GM18951 (cell line): ENCODE measurements around the gene GPR55.

Experiments used
- POLR2A ChIP-seq: IDR thresholded peaks from 4 replicates; pipeline ENCODE4 v1.6.1; 2011; ENCODE audit warnings: mild to moderate bottlenecking; ENCODE audit not compliant: insufficient read length, insufficient read depth; ENCODE audit errors: extremely low read depth
- in situ Hi-C: fragments of 300-500 bp; cut with MboI; formaldehyde crosslinking; loops from one replicate; pipeline ENCODE4 v1.12.0; 2022; ENCODE audit warnings: low sequenced_read_pairs, mixed read lengths, inconsistent platforms; ENCODE audit not compliant: unreplicated experiment

Gene GPR55

DNA sequence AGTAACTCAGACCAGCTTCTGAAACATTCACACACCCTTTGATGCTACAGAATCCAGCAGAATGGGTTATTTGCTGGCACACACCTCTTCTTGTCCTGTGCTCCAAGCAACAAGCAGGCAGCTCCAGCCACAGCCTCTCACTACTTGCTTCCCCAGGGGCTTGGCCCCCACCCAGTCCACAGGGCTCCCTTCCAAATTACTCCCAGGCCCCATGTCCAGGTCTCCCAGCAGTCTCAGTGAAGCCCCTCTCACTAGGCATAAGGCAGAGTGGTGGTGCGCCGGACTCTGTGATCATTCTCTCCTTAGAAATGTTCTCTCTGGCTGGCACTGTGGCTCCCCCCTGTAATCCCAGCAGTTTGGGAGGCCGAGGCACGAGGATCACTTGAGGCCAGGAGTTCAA, 34.4 kb downstream of the GPR55 start:
- in situ Hi-C loops, result no loop called here
- no peak for TF ChIP-seq POLR2A

GRCh38 chr2:230889911-230890601, 35.0 kb downstream of the GPR55 start:
- TF ChIP-seq POLR2A, result no peak
- in situ Hi-C loops, result no loop called here

DNA sequence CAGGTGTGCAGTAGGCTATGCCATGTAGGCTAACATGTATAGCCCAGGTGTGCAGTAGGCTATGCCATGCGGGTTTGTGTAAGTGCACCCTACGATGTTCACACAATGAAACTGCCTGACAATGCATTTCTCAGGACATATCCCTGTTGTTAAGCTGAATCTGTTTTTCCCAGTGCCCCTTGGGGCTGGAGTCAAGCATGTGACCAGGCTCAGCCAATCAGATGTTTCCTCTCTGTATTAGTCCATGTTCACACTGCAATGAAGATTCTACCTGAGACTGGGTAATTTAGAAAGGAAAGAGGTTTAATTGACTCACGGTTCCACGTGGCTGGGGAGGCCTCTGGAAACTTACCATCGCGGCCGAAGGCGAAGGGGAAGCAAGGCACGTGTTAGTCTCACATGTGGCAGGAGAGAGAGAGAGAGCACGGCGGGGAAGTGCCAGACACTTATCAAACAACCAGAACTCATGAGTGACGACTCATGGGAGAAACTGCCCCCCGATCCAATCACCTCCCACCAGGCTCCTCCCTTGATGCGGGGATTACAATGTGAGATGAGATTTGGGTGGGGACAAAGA, 36.1 kb downstream of the GPR55 start:
- TF ChIP-seq POLR2A, result no peak
- in situ Hi-C loops, result no loop called here

GRCh38 chr2:230887342-230887741, 37.7 kb downstream of the GPR55 start:
- in situ Hi-C loops, result no loop called here
- no peak for TF ChIP-seq POLR2A

GRCh38 chr2:230886671-230887071, 38.4 kb downstream of the GPR55 start:
- in situ Hi-C loops, result no loop called here
- TF ChIP-seq POLR2A, result no peak

DNA sequence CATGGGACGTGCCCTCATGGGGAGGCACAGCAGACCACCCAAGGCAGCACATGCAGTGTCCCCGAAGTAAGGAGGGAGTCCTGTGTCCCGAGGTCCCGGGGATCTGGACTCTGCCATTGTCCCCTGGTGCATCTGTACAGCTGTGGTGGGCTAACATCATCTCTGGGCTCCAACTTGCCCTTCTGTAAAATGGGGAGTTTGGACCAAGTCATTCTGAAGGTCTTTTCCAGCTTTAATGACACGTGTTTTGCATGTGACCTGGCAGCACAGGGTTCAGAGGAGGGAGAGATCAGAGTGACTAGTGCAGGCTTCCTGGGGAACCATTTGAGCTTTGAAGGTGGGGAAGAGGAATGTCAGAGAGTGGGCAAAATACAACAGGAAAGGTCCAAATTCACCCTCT, 38.8 kb downstream of the GPR55 start:
- TF ChIP-seq POLR2A, result no peak
- in situ Hi-C loops, result no loop called here

DNA sequence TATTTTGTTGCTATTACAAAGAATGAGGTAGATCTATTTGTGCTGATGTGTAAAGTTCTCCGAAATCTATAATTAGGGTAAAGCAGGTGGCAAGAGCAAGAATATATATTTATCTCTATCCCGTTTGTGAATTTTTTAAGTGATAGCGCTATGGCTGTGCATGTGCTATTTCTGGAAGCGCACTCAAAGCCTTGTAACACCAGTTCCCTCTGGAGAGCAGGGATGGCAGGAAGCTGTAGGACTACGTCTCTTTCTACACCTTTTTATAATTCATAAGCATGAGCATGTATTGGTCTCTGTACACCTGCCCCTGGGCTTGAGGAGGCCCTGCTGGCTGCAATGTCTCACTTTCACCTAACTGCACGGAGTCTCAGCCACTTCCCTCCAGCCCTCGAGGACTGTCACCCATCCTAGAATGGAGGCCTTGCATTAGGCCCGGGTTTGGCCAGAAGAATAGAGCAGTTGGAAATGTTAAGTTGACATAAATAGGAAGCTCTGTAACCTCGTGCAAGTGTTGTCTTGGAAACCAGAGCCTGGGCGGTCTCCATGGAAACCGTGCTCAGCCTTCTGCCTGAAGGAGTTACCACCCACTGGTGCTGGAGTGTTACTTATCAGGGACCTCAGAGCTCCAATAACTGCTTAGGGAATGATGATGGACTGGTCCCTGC, 39.4 kb downstream of the GPR55 start:
- in situ Hi-C loops, result no loop called here
- no peak for TF ChIP-seq POLR2A

DNA sequence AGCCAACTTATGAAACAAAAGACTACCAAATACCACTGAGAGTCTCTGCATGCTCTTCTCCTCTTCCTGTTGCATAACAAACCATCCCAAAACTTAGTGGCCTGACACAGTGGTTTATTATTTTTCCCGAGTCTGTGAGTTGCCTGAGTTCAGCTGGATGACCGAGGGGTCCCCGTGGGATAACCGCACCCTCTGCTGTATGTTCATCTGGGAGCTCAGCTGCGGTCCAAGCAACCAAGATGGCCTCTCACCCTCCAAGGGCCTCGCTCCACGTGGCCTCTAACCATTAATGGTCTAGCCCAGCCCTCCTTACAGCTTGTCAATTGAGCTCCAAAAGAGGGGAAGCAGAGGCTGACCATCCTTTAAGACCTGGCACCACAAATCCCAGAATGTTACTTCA, 43.2 kb downstream of the GPR55 start:
- in situ Hi-C loops, result no loop called here
- no peak for TF ChIP-seq POLR2A

DNA sequence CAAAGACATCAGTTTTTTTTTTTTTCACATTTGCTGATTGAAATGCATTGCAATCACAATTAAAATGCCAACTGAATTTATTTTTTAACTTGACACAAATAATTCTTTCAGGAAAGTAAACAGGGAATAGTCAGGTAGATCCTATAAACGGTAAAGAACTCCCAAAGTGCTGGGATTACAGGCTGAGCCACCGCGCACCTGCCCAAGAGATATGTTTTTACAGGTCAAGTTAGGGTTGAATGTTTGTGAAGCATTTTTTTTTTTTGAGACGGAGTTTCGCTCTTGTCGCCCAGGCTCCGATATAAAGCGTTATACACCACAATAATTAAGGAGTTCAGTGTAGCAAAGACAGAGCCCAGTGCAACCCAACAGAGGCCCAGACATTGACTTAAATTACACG, 45.2 kb downstream of the GPR55 start:
- TF ChIP-seq POLR2A, result no peak
- in situ Hi-C loops, result no loop called here

- in situ Hi-C loops, result no loop called here
Measured at GRCh38 chr2:230879271-230879882, 45.7 kb downstream of the GPR55 start.

GRCh38 chr2:230878599-230879188, 46.3 kb downstream of the GPR55 start:
- TF ChIP-seq POLR2A, result no peak
- in situ Hi-C loops, result no loop called here

More at GRCh38 chr2:230879271-230879882, 45.7 kb downstream of the GPR55 start:
- TF ChIP-seq POLR2A, result no peak

- in situ Hi-C loops, result no loop called here
- TF ChIP-seq POLR2A, result no peak
Measured at GRCh38 chr2:230877759-230878598, 47.1 kb downstream of the GPR55 start.
